GM19043 (cell line): ENCODE data around the gene GPR55.
"Not testable (repeated sequence)": the region's sequence is repeated elsewhere in the genome, so short reads cannot be mapped to it uniquely, and the experiment has no call there.

Experiments
- ATAC-seq: cut with Tn5 transposase; IDR thresholded peaks from one replicate; pipeline ENCODE4 v1.9.1; 2021; ENCODE audit warnings: low read depth; ENCODE audit not compliant: unreplicated experiment

GPR55 gene

DNA sequence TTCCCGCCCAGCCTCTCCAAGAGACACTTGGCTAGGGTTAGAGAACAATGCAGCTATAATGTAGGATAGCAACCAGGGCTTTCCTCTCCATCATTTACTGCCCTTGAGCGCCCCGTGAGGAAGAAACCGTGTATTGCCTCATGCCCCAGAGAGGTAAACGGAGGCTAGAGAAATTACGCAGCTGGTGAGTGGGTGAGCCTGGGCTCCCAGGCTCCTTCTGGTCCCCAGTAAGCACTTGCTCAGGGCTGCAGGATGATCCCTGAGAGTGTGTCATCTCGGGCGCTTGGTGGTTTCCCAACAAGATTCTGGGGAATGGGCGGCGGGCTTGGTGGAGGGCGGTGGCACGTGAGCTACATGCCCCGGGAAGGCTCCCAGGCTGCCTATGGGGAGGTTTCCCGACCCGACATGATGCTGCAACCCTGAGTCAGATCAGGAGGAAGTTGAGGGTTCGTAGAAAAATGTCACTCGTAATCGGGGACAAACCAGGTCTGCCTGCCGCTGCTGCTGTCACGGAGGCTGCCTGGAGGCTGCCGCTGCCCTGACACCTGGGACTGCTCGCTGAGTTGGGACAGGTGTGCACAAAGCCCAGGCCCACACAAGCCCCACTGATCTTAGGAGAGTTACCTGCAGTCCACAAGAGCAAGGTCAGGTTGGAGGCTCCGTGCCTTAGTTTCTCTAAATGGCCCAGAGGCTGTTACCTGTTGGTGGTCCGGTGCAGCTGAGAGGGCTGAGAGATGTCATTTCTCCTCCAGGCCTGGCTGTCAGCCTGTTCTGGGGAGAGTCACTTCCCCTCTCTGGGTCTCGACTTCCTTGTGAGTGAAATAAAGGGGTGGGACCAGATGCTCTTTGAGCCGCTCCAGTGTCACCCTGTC is at the start of gene GPR55:
TSS of gene GPR55 (minus strand) at position 773 of the 872 bp plus-strand sequence. CDS start 14,280 bp downstream, outside the sequence.
- peak; percentile 45 for ATAC-seq

GRCh38 chr2:230974096-230974913 is 49.3 kb upstream of the GPR55 start:
- peak; percentile 72 for ATAC-seq

DNA sequence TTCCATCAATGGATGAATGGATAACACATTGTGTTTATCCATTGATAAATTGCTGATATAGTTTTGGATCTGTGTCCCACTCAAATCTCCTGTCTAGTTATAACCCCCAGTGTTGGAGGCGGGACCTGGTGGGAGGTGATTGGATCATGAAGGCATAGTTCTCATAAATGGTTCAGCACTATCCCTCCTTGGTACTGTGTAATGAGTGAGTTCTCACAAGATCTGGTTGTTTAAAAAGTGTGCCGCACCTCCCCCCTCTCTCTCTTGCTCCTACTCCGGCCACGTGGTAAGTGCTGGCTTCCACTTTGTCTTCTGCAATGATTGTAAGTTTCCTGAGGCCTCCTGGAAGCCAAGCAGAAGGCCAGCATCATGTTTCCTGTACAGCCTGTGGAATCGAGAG is 47.0 kb upstream of the GPR55 start:
- ATAC-seq = no peak

GRCh38 chr2:230969659-230970015 is 44.6 kb upstream of the GPR55 start:
- ATAC-seq = no peak

DNA sequence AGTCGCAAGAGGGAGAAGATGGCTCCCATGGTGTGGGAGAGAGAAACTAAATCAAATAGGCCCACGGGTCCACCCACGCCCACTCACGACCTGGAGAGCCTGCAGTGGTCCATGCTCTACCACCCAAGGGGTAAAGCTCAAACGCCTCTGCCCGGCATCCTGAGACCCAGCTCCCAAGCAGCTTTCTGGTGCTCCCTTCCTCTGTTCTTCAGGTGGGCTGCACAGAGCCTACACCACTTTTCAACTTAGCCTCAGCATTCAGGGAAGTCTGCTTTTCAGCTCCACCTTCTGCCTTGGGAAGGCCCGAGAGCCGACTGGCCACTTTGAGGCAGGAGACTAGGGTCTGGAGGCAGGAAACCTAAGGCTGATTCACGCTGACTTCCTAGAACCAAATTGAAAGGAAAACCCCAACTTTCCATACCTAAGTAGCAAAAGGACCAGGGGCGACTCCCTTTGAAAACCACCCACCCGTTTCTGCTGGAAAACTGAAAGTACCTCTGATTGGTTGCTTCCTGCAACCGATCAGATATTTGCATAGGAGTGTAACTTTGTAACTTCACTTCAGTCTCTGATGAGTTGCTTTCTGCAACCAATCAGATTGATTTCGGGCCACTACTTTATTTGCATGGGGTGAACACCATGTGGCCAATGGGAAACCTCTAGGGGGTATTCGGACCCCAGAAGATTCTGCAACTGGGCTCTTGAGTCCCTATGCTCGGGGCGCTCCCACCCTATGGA is 44.0 kb upstream of the GPR55 start:
- no peak for ATAC-seq

GRCh38 chr2:230968314-230968713 is 43.3 kb upstream of the GPR55 start:
- ATAC-seq = not testable (repeated sequence)

- ATAC-seq = no peak
Measured at GRCh38 chr2:230967113-230967512, 42.1 kb upstream of the GPR55 start.

- no peak for ATAC-seq
Measured at GRCh38 chr2:230964136-230964730, 39.2 kb upstream of the GPR55 start.

DNA sequence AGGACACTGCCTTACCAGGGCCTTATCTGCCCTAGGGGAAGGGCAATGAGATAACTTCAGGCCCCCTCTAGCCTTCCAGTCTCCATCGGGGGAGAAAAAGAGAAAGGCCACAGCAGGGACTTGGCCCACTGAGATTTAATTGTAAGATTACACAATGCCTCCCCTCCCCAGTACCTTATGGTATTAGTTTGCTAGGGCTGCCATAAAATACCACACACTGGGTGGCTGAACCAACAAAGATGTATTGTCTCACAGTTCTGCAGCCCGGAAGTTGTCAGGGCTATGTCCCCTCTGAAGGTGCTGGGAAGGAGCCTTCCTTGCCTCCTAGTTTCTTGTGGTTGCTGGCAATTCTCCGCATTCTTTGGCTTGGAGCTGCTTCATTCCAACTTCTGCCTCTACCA is 36.0 kb upstream of the GPR55 start:
- no peak for ATAC-seq

DNA sequence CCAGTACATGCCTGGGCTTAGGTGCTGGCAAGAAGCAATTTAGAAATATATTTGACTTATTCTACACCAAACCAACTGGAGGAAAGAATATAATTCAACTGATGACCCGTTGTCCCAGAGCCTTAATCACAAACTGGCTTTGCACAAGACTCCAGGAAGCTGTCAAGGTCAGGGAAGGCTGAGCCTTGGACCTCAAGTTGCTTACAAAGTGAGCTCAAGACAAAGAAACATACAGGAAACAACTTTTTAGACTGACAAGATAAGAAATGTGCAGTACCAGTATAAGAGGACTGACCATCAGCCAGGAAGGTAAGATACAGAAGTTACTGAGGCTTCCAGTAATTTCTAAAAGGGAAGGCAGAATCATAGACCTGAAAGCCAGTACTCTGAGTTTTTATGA is 35.0 kb upstream of the GPR55 start:
- no peak for ATAC-seq

DNA sequence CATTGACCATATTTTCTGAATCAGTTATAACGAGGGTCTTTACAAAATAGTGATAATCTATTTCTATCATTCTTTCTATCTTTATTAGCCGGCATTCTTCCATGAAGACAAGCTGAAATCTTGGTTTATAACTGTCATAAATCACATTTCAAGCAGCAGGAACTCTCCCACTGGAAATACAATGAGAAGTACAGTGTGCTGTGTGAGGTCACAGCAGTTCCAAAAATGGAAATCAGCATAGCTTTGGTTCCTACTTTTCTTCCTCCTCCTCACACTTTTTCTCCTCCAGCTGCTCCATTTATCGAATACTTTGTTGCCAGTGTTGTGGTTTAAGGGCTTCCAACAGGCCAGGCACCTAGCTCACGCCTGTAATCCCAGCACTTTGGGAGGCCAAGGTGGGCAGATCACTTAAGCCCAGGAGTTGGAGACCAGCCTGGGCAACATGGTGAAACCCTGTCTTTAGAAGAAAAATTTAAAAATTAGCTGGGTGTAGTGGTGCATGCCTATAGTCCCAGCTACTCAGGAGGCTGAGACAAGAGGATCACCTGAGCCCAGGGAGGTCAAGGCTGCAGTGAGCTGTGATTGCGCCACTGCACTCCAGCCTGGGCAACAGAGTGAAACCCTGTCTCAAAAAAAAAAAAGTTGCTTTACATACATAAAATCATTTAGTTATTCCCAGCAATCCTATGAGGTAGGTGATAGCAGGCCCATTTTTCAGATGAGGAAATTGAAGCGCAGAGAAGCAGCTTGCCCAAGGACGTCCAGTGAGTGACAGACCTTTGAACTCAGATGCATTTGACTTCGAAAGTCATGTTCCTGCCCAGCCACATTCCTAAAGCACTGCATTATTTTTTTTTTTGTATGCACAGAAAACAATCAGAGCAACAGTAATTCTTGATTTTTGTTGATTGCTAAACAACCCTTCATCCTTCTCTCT is 34.0 kb upstream of the GPR55 start:
- no peak for ATAC-seq

DNA sequence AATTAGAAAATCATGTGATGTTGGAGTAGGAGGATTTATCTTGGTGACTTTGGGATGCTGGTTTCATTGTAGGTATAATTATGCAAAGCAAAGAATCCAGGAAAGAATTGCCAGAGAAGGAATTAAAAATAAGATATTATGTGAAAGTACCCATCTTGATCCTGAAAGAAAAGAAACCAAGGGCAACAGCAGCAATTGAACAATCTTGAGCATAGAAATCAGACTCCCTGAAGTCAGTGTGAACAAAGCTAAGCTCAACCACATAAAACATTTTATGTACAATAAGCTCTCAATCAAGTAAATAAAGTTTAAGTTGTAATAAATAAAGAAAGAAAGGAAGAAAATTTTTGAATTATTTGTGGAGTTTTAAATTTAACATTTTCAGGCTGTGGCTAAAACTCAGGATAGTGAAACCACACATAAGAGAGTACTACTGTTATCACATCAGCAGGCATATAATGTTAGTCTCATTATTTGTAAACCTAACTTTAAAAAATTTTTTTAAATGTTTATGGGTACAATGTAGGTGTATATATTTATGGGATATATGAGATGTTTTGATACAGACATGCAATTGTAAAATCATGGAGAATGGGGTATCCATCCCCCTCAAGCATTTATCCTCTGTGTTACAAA is 32.8 kb upstream of the GPR55 start:
- no peak for ATAC-seq

- peak; percentile 70 for ATAC-seq
Measured at GRCh38 chr2:230956827-230957755, 32.0 kb upstream of the GPR55 start.

DNA sequence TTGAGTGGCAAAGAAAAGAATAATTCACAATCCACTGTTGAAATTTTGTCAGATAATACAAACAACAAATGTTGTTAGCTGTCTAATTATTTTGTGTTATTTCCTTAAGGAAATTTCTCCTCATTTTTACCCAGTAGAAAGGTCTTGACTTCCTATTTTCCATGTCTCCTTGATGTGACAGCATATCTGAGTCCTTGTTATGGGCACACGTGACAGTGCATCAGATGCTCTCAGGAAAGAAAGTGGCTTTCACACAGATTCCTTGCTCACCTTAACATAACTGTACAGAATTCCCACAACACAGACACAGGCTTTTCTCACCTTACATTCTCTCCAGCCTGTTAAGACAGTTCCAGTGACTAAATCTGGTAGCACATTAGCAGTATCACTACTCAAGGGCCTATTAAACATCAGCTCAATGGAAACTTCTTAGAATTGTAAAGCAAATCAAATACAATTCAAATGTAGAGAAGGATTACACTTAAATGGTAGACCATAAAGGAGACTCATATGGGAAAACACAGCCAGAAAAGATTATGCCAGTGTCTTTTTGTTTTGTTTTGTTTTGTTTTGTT is 30.2 kb upstream of the GPR55 start:
- no peak for ATAC-seq

DNA sequence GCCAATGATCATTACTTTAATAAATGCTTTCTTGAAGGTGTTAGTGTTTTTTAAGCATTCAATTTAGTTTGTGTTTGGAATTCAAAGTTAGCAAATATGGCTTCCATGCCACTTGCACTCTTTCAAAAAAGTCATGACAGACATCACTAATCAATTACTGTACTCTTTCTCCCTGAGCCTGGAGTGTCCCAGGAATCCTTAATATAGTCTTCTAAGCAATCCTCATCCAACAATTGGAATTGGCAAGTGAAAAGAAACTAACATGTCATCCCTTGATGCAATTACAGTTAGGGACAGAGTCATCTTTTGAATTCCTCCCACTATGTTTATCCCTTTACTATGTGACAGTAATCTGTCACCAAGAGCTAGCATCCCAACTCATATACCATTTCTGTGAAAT is 29.7 kb upstream of the GPR55 start:
- no peak for ATAC-seq

DNA sequence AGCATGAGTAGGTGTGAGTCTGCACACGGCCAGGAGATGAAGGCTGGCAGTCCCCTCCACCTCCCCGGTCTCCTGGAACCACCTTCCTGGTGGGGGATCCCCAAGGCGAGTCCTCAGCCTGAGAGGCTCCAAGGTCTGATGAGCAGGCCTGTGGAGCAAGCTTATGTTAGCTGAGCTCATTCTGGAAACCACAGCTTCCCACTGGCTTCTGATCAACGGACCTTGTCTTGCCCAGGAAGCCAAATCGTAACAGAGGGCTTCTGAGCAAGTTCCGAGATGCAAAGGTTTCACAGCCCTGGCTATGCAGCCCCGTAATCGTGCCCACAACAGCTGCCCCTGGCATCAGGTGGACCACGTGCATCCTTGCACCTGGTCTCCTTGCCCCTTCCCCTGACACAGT is 28.8 kb upstream of the GPR55 start:
- ATAC-seq = no peak

GRCh38 chr2:230952226-230952956 is 27.3 kb upstream of the GPR55 start:
- no peak for ATAC-seq
